SK-N-SH (cell line): Measurements from ENCODE around the gene IDI2.

Experiments
- FOXM1 ChIP-seq: IDR thresholded peaks from 2 replicates; pipeline ENCODE4 v1.4.0; 2012; ENCODE audit warnings: low read depth, mild to moderate bottlenecking
- GABPA ChIP-seq: IDR thresholded peaks from 2 replicates; pipeline ENCODE4 v1.4.0; 2012; ENCODE audit warnings: low read depth, mild to moderate bottlenecking
- GATA2 ChIP-seq: sonication (generic); formaldehyde crosslinking; IDR thresholded peaks from 2 replicates; pipeline ENCODE4 v1.5.0; 2020; ENCODE audit warnings: mild to moderate bottlenecking, missing genetic modification reagents
- MXI1 ChIP-seq: IDR thresholded peaks from 2 replicates; pipeline ENCODE4 v1.6.1; 2012; ENCODE audit warnings: mild to moderate bottlenecking, low read depth, low read length, improper control_type of control experiment
- POLR2AphosphoS5 ChIP-seq: IDR thresholded peaks from 2 replicates; pipeline ENCODE4 v1.6.1; 2012; ENCODE audit warnings: low read depth, low read length
- RAD21 ChIP-seq: IDR thresholded peaks from 2 replicates; pipeline ENCODE4 v1.6.1; 2012; ENCODE audit warnings: mild to moderate bottlenecking, low read length
- RFX5 ChIP-seq: IDR thresholded peaks from 2 replicates; pipeline ENCODE4 v1.6.1; 2012; ENCODE audit warnings: mild to moderate bottlenecking, improper control_type of control experiment, low read length
- TCF12 ChIP-seq: IDR thresholded peaks from 2 replicates; pipeline ENCODE4 v1.4.0; 2012
- YY1 ChIP-seq: IDR thresholded peaks from 2 replicates; pipeline ENCODE4 v1.4.0; 2012; ENCODE audit warnings: low read depth, mild to moderate bottlenecking
- TF ChIP-seq, protein P1 (sequence below): fragments of 200-600 bp; sonication (generic); IDR thresholded peaks from 2 replicates; pipeline ENCODE4 v1.6.1; 2017; ENCODE audit warnings: antibody characterized with exemption, mild to moderate bottlenecking, moderate library complexity

DNA sequence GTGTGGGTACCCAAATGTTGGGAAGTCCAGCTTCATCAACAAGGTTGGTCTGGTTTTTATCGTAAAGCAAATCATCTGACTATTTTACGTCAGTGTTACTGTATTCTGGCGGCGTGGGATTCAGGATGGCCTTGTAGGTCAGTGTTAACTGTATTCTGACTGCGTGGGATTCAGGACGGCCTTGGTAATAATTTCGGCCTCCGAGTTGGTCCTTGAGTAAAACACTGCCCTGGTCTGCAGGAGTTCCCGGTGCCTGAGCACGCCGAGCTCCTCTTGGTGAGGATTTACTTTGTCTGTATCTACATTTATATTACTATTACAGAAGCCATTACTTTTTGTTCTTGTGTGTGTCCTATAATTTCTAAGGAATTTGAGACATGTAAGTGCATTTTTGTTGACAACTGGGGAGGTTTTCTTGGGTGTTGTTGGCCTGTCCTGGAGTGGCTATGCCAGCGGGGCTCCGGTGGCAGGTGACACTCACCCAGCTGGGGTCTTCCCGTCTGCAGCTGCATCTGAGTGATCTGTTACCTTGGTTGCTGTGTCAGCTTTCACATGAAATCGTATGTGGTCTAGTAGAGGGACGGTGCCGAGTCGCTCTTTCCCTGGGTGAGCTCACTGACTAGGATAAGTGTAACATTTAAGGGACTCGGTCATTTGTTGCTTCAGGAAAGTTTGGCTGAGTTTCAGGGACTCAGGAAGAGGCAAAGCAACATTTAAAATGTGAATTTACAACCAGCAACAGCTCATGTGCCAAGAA is 28.2 kb downstream of the IDI2 start:
- TF ChIP-seq POLR2AphosphoS5, result no peak
- no peak for TF ChIP-seq MXI1
- TF ChIP-seq, protein P1, sequence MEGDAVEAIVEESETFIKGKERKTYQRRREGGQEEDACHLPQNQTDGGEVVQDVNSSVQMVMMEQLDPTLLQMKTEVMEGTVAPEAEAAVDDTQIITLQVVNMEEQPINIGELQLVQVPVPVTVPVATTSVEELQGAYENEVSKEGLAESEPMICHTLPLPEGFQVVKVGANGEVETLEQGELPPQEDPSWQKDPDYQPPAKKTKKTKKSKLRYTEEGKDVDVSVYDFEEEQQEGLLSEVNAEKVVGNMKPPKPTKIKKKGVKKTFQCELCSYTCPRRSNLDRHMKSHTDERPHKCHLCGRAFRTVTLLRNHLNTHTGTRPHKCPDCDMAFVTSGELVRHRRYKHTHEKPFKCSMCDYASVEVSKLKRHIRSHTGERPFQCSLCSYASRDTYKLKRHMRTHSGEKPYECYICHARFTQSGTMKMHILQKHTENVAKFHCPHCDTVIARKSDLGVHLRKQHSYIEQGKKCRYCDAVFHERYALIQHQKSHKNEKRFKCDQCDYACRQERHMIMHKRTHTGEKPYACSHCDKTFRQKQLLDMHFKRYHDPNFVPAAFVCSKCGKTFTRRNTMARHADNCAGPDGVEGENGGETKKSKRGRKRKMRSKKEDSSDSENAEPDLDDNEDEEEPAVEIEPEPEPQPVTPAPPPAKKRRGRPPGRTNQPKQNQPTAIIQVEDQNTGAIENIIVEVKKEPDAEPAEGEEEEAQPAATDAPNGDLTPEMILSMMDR, result no peak
- TF ChIP-seq GABPA, result no peak
- no peak for TF ChIP-seq TCF12
- no peak for TF ChIP-seq RAD21
- TF ChIP-seq FOXM1, result no peak
- no peak for TF ChIP-seq GATA2
- no peak for TF ChIP-seq RFX5
- no peak for TF ChIP-seq YY1
